ENCODE data around the gene TULP4.

TULP4 gene

GRCh38 chr6:158536084-158536890 lies 224.0 kb downstream of the TULP4 start (continued):
- TF ChIP-seq RARB (CRISPR knock-in tag; IDR thresholded peaks at IDR 0.05) = no peak
- no peak for TF ChIP-seq TSHZ2 (CRISPR knock-in tag; IDR thresholded peaks at IDR 0.05)
- no peak for TF ChIP-seq PPARA (CRISPR knock-in tag; IDR thresholded peaks at IDR 0.05; ENCODE audit: borderline replicate concordance)
- peak; percentile 71 for TF ChIP-seq ZFP3 (CRISPR knock-in tag; IDR thresholded peaks at IDR 0.05)
- TF ChIP-seq ZC3H10 (CRISPR knock-in tag; IDR thresholded peaks at IDR 0.05) = no peak
- peak; percentile 22; the same call in 1 of the 2 replicates for TF ChIP-seq ISL1 (CRISPR knock-in tag; IDR thresholded peaks at IDR 0.05)
- TF ChIP-seq, protein P1, sequence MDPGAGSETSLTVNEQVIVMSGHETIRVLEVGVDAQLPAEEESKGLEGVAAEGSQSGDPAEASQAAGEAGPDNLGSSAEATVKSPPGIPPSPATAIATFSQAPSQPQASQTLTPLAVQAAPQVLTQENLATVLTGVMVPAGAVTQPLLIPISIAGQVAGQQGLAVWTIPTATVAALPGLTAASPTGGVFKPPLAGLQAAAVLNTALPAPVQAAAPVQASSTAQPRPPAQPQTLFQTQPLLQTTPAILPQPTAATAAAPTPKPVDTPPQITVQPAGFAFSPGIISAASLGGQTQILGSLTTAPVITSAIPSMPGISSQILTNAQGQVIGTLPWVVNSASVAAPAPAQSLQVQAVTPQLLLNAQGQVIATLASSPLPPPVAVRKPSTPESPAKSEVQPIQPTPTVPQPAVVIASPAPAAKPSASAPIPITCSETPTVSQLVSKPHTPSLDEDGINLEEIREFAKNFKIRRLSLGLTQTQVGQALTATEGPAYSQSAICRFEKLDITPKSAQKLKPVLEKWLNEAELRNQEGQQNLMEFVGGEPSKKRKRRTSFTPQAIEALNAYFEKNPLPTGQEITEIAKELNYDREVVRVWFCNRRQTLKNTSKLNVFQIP (CRISPR knock-in tag; IDR thresholded peaks at IDR 0.05; ENCODE audit: borderline replicate concordance, low read depth) = no peak

GRCh38 chr6:158536891-158537798 lies 224.9 kb downstream of the TULP4 start:
- peak; percentile 61 for ATAC-seq

DNA sequence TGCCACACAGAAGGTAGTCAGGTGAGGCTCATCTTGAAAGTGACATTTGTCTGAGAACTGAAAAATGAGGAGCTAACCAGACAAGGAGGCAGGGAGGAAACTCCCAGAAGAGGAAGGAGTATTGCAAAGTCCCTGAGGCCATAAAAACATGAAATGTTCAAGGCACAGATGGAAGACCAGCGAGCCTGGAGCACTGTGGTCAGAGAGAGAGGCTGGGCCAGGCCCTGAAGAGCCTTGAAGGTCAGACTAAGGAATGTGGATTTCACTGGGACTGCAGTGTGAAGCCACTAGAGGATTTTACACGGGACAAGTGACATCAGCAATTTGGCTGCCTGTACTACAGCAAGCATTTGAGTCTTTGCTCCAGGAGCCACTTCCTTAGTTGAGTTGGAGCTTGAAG lies 226.5 kb downstream of the TULP4 start:
- no peak for ATAC-seq
- TF ChIP-seq ZFP3 (CRISPR knock-in tag; IDR thresholded peaks at IDR 0.05) = no peak
- TF ChIP-seq CSDC2 (CRISPR knock-in tag; IDR thresholded peaks at IDR 0.05) = no peak
- no peak for TF ChIP-seq BACH2 (CRISPR knock-in tag; IDR thresholded peaks at IDR 0.05; ENCODE audit: borderline replicate concordance)
- no peak for TF ChIP-seq CSRNP3 (CRISPR knock-in tag; IDR thresholded peaks at IDR 0.05)
- TF ChIP-seq, protein P2, sequence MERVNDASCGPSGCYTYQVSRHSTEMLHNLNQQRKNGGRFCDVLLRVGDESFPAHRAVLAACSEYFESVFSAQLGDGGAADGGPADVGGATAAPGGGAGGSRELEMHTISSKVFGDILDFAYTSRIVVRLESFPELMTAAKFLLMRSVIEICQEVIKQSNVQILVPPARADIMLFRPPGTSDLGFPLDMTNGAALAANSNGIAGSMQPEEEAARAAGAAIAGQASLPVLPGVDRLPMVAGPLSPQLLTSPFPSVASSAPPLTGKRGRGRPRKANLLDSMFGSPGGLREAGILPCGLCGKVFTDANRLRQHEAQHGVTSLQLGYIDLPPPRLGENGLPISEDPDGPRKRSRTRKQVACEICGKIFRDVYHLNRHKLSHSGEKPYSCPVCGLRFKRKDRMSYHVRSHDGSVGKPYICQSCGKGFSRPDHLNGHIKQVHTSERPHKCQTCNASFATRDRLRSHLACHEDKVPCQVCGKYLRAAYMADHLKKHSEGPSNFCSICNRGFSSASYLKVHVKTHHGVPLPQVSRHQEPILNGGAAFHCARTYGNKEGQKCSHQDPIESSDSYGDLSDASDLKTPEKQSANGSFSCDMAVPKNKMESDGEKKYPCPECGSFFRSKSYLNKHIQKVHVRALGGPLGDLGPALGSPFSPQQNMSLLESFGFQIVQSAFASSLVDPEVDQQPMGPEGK (CRISPR knock-in tag; IDR thresholded peaks at IDR 0.05; ENCODE audit: borderline replicate concordance) = no peak
- no peak for TF ChIP-seq ZFP30 (CRISPR knock-in tag; IDR thresholded peaks at IDR 0.05)
- TF ChIP-seq GLIS3 (CRISPR knock-in tag; IDR thresholded peaks at IDR 0.05) = no peak
- TF ChIP-seq TOX (CRISPR knock-in tag; IDR thresholded peaks at IDR 0.05; ENCODE audit: borderline replicate concordance) = no peak
- TF ChIP-seq ZC3H10 (CRISPR knock-in tag; IDR thresholded peaks at IDR 0.05) = no peak

More at GRCh38 chr6:158536891-158537798, 224.9 kb downstream of the TULP4 start:
- TF ChIP-seq OSR1 (CRISPR knock-in tag; IDR thresholded peaks at IDR 0.05) (no peak), ARNTL (CRISPR knock-in tag; IDR thresholded peaks at IDR 0.05; ENCODE audit: borderline replicate concordance, low read depth) (no peak), ZFP30 (CRISPR knock-in tag; IDR thresholded peaks at IDR 0.05) (no peak), PPARA (CRISPR knock-in tag; IDR thresholded peaks at IDR 0.05; ENCODE audit: borderline replicate concordance) (no peak), RARB (CRISPR knock-in tag; IDR thresholded peaks at IDR 0.05) (no peak), GLIS3 (CRISPR knock-in tag; IDR thresholded peaks at IDR 0.05) (no peak), ESRRG (CRISPR knock-in tag; IDR thresholded peaks at IDR 0.05) (no peak), TCF4 (CRISPR knock-in tag; IDR thresholded peaks at IDR 0.05; ENCODE audit: borderline replicate concordance) (no peak), ZC3H10 (CRISPR knock-in tag; IDR thresholded peaks at IDR 0.05) (no peak), SNAI2 (CRISPR knock-in tag; IDR thresholded peaks at IDR 0.05) (no peak), ZNF8 (CRISPR knock-in tag; IDR thresholded peaks at IDR 0.05) (no peak), ZNF565 (CRISPR knock-in tag; conservative IDR thresholded peaks at IDR 0.05; ENCODE audit: low read depth) (no peak), CSDC2 (CRISPR knock-in tag; IDR thresholded peaks at IDR 0.05) (no peak), TOX (CRISPR knock-in tag; IDR thresholded peaks at IDR 0.05; ENCODE audit: borderline replicate concordance) (no peak), ZNF70 (CRISPR knock-in tag; IDR thresholded peaks at IDR 0.05) (no peak), ZFP3 (CRISPR knock-in tag; IDR thresholded peaks at IDR 0.05) (no peak), ISL1 (CRISPR knock-in tag; IDR thresholded peaks at IDR 0.05) (no peak)
- TF ChIP-seq, protein P2 (CRISPR knock-in tag; IDR thresholded peaks at IDR 0.05; ENCODE audit: borderline replicate concordance) = no peak
- TF ChIP-seq, protein P3, sequence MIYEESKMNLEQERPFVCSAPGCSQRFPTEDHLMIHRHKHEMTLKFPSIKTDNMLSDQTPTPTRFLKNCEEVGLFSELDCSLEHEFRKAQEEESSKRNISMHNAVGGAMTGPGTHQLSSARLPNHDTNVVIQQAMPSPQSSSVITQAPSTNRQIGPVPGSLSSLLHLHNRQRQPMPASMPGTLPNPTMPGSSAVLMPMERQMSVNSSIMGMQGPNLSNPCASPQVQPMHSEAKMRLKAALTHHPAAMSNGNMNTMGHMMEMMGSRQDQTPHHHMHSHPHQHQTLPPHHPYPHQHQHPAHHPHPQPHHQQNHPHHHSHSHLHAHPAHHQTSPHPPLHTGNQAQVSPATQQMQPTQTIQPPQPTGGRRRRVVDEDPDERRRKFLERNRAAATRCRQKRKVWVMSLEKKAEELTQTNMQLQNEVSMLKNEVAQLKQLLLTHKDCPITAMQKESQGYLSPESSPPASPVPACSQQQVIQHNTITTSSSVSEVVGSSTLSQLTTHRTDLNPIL (CRISPR knock-in tag; IDR thresholded peaks at IDR 0.05; ENCODE audit: low read depth) = no peak
- TF ChIP-seq, protein P1 (CRISPR knock-in tag; IDR thresholded peaks at IDR 0.05; ENCODE audit: borderline replicate concordance, low read depth) = no peak

Data from SK-N-SH treated with all-trans-retinoic acid at 6 μM for 48 hours (cell line).